ENCODE data around the gene DOK4. TPM values are rescaled to one million over a fixed set of nuclear protein-coding genes. Genes with fewer than 3 reads are reported as not detected.

The DOK4 gene
- total and polyA plus RNA-seq, 2 of the 8 experiments (the other 6 are each of a cell fraction or from before 2014, with no cell fraction given) = 24.0 to 28.9 TPM

- TF ChIP-seq CHD7 (IDR thresholded peaks at IDR 0.05; ENCODE audit: insufficient replicate concordance, low read length) = no peak
- TF ChIP-seq ZNF274 (IDR thresholded peaks at IDR 0.05; ENCODE audit: borderline replicate concordance, extremely low read depth, low read length) = no peak
- no peak for TF ChIP-seq CBX8 (IDR thresholded peaks at IDR 0.05; ENCODE audit: borderline replicate concordance, low read depth, low read length)
- TF ChIP-seq BRCA1 (IDR thresholded peaks at IDR 0.05; ENCODE audit: low read depth, low read length) = no peak
- no peak for TF ChIP-seq CHD1 (IDR thresholded peaks at IDR 0.05; ENCODE audit: low read depth, low read length)
- no peak for TF ChIP-seq SUZ12 (IDR thresholded peaks at IDR 0.05; ENCODE audit: low read length)
- TF ChIP-seq EZH2 (IDR thresholded peaks at IDR 0.05; ENCODE audit: low read depth, low read length, severe bottlenecking) = no peak
- TF ChIP-seq CEBPB (IDR thresholded peaks at IDR 0.05; ENCODE audit: low read depth, low read length) = no peak
These were observed 2.9 kb upstream of the DOK4 start (continued) for GRCh38 chr16:57489229-57489628.

Data from H1 (cell line).